Adipocyte (in vitro differentiated cells): ENCODE data around the gene TRANK1.
A peak's percentile ranks its signal among the peaks of the same experiment; 100 is the strongest.
"Not testable (repeated sequence)": the region's sequence is repeated elsewhere in the genome, so short reads cannot be mapped to it uniquely, and the experiment has no call there.

ENCODE experiments used
- DNase-seq: peaks from one replicate; pipeline ENCODE4 v3.0.0-alpha.2; 2015; ENCODE audit warnings: low read depth
- H3K27me3 ChIP-seq: replicated peaks from 2 replicates; pipeline ENCODE4 v1.7.0; 2013; ENCODE audit warnings: mild to moderate bottlenecking, low read length, moderate library complexity; ENCODE audit not compliant: control insufficient read depth, insufficient read depth
- H3K36me3 ChIP-seq: 2 replicates; pipeline ENCODE4 v1.7.0; 2013; ENCODE audit warnings: low read length, mild to moderate bottlenecking, moderate library complexity; ENCODE audit not compliant: control insufficient read depth, insufficient read depth, severe bottlenecking
- H3K4me1 ChIP-seq: 2 replicates; pipeline ENCODE4 v1.7.0; 2013; ENCODE audit warnings: mild to moderate bottlenecking, low read length, moderate library complexity; ENCODE audit not compliant: control insufficient read depth, insufficient read depth
- H3K4me3 ChIP-seq: 2 replicates; pipeline ENCODE4 v1.7.0; 2013; ENCODE audit warnings: mild to moderate bottlenecking, low read length, moderate library complexity
- H3K9ac ChIP-seq: 2 replicates; pipeline ENCODE4 v1.7.0; 2013; ENCODE audit warnings: mild to moderate bottlenecking, low read length, moderate library complexity
- H3K9me3 ChIP-seq: 2 replicates; pipeline ENCODE4 v1.7.0; 2013; ENCODE audit warnings: mild to moderate bottlenecking, low read length, moderate library complexity; ENCODE audit not compliant: control insufficient read depth

The TRANK1 gene

GRCh38 chr3:36881735-36882134 lies 63.1 kb downstream of the TRANK1 start:
- Histone ChIP-seq H3K9me3 (no peaks in the 10 kb centered on the region), H3K36me3 (peaks cover 6% of the 10 kb centered on the region), H3K4me1 (no peaks in the 10 kb centered on the region), H3K9ac (no peak overlapping the region), H3K4me3 (no peak overlapping the region), H3K27me3 (no peaks in the 10 kb centered on the region)
- no peak for DNase-seq

- H3K9ac ChIP-seq, H3K9me3 ChIP-seq, H3K4me3 ChIP-seq, H3K27me3 ChIP-seq, H3K36me3 ChIP-seq, H3K4me1 ChIP-seq, DNase-seq: not testable (repeated sequence)
Measured at GRCh38 chr3:36879842-36880241, 65.0 kb downstream of the TRANK1 start.

- no peaks in the 10 kb centered on the region for H3K27me3 ChIP-seq
- H3K9me3 ChIP-seq, result no peaks in the 10 kb centered on the region
- peaks cover 6% of the 10 kb centered on the region for H3K36me3 ChIP-seq
- DNase-seq, result no peak
- H3K4me1 ChIP-seq, result no peaks in the 10 kb centered on the region
- no peak overlapping the region for H3K4me3 ChIP-seq
- no peak overlapping the region for H3K9ac ChIP-seq
Measured at GRCh38 chr3:36877930-36878685, 66.7 kb downstream of the TRANK1 start.

- H3K36me3 ChIP-seq, result no peaks in the 10 kb centered on the region
- H3K9ac ChIP-seq, result no peak overlapping the region
- H3K9me3 ChIP-seq, result no peaks in the 10 kb centered on the region
- no peak for DNase-seq
- no peaks in the 10 kb centered on the region for H3K4me1 ChIP-seq
- H3K27me3 ChIP-seq, result no peaks in the 10 kb centered on the region
- H3K4me3 ChIP-seq, result no peak overlapping the region
Measured at GRCh38 chr3:36876181-36876936, 68.5 kb downstream of the TRANK1 start.

GRCh38 chr3:36875397-36875796 lies 69.5 kb downstream of the TRANK1 start:
- Histone ChIP-seq H3K4me1 (no peaks in the 10 kb centered on the region), H3K27me3 (no peaks in the 10 kb centered on the region), H3K36me3 (no peaks in the 10 kb centered on the region), H3K4me3 (no peak overlapping the region), H3K9ac (no peak overlapping the region), H3K9me3 (no peaks in the 10 kb centered on the region)
- DNase-seq, result no peak

GRCh38 chr3:36874424-36874823 lies 70.4 kb downstream of the TRANK1 start:
- no peak overlapping the region for H3K9ac ChIP-seq
- no peaks in the 10 kb centered on the region for H3K27me3 ChIP-seq
- H3K4me1 ChIP-seq, result no peaks in the 10 kb centered on the region
- no peaks in the 10 kb centered on the region for H3K9me3 ChIP-seq
- H3K36me3 ChIP-seq, result no peaks in the 10 kb centered on the region
- no peak overlapping the region for H3K4me3 ChIP-seq
- DNase-seq, result no peak

- Histone ChIP-seq H3K9ac (no peak overlapping the region), H3K27me3 (no peaks in the 10 kb centered on the region), H3K4me1 (no peaks in the 10 kb centered on the region), H3K9me3 (no peaks in the 10 kb centered on the region), H3K4me3 (no peak overlapping the region), H3K36me3 (no peaks in the 10 kb centered on the region)
- DNase-seq, result no peak
Measured at GRCh38 chr3:36871379-36872126, 73.3 kb downstream of the TRANK1 start.

- Histone ChIP-seq H3K9ac (no peak overlapping the region), H3K27me3 (no peaks in the 10 kb centered on the region), H3K4me3 (no peak overlapping the region), H3K36me3 (peaks cover 7% of the 10 kb centered on the region), H3K9me3 (no peaks in the 10 kb centered on the region), H3K4me1 (no peaks in the 10 kb centered on the region)
- DNase-seq, result peak; percentile 79
Measured at GRCh38 chr3:36868614-36869436, 76.0 kb downstream of the TRANK1 start.

- H3K36me3 ChIP-seq, result peaks cover 7% of the 10 kb centered on the region
- H3K27me3 ChIP-seq, result no peaks in the 10 kb centered on the region
- H3K4me3 ChIP-seq, result no peak overlapping the region
- H3K4me1 ChIP-seq, result no peaks in the 10 kb centered on the region
- no peak overlapping the region for H3K9ac ChIP-seq
- H3K9me3 ChIP-seq, result no peaks in the 10 kb centered on the region
- no peak for DNase-seq
Measured at GRCh38 chr3:36867810-36868209, 77.0 kb downstream of the TRANK1 start.

GRCh38 chr3:36866368-36866767 lies 78.5 kb downstream of the TRANK1 start:
- no peak overlapping the region for H3K4me3 ChIP-seq
- H3K9ac ChIP-seq, result no peak overlapping the region
- no peaks in the 10 kb centered on the region for H3K4me1 ChIP-seq
- H3K36me3 ChIP-seq, result peaks cover 7% of the 10 kb centered on the region
- no peaks in the 10 kb centered on the region for H3K9me3 ChIP-seq
- DNase-seq, result no peak
- no peaks in the 10 kb centered on the region for H3K27me3 ChIP-seq
